ENCODE measurements around the gene POU5F2.

POU5F2 gene

DNA sequence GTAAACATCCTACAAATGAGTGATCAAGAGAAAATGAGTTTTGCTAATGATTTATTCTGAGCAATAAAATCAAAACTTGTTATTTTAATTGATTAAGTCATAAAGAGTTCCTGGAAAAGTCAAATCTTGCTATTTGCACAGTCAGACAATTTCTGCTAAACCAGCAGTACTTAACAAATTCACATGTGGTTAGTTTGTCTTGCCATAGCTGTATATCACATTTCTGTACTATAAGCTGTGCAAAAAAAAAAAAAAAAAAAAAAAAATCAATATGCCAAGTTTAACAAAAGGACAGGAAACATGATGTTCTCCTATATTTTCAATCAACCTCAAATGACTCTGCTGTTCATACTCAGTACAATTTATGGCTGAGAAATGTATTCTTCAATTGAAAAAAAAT lies 24.9 kb downstream of the POU5F2 start:
- DNase-seq (ENCODE audit: low read depth in 3 of 3): no peak

- no peak for DNase-seq (ENCODE audit: low read depth in 3 of 3)
These were observed 25.6 kb downstream of the POU5F2 start for GRCh38 chr5:93715761-93716160.

DNA sequence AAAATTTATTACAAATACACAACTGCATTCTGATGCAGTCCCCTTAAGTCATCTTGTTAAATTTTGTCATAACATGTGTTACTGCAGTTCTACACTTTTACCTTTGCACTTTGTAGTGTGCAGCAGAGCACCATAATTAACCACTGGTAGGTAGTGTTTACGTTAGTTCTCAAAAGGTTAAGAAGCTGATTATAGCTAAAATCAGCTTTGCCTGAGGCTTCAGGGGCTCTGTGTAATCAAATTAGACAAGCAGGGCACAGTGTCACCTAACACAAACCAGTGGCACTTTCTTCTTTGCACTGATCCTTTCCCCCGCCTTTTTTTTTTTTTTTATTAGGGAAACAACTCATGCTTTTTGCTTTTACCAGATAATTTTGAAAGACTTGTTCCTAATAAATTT lies 26.1 kb downstream of the POU5F2 start:
- DNase-seq (ENCODE audit: low read depth in 3 of 3): no peak

DNA sequence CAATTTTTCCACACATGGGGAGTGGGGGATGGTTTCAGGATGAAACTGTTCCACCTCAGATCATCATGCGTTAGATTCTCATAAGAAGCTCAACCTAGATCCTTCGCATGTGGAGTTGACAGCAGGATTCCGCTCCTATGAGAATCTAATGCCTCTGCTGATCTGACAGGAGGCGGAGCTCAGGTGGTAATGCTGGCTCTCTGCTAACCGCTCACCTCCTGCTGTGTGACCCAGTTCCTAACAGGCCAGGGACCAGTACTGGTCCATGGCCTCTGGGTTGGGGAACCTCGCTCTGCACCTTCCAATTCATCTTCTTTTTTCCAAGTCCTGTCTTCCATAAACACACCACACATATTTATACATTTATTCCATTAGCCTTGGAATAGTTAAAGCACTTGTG lies 33.0 kb downstream of the POU5F2 start:
- no peak for DNase-seq (ENCODE audit: low read depth in 3 of 3)

GRCh38 chr5:93705896-93706295 lies 35.5 kb downstream of the POU5F2 start:
- DNase-seq (ENCODE audit: low read depth in 3 of 3): no peak

GRCh38 chr5:93704996-93705395 lies 36.4 kb downstream of the POU5F2 start:
- DNase-seq (ENCODE audit: low read depth in 3 of 3): no peak

DNA sequence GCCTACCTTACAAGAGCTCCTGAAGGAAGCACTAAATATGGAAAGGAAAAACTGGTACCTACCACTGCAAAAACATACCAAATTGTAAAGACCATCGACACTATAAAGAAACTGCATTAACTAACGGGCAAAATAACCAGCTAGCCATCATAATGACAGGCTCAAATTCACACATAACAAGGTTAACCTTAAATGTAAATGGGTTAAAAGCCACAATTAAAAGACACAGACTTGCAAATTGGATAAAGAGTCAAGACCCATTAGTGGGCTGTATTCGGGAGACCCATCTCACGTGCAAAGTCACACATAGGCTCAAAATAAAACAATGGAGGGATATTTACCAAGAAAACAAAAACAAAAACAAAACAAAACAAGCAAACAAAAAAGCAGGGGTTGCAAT lies 49.4 kb downstream of the POU5F2 start:
- no peak for DNase-seq (ENCODE audit: low read depth in 3 of 3)

All from stimulated activated CD4-positive, alpha-beta T cell treated with anti-CD3 and anti-CD28 coated beads, TNF-alpha, amount 100 ng/mL, for 24 hours (primary cell).